HL-60 (cell line): ENCODE data around the gene MRPL9.
"Not testable (repeated sequence)": the region's sequence is repeated elsewhere in the genome, so short reads cannot be mapped to it uniquely, and the experiment has no call there.

ENCODE experiments used
- POLR2AphosphoS5 ChIP-seq: IDR thresholded peaks from 2 replicates; pipeline ENCODE4 v1.6.1; 2012; ENCODE audit warnings: low read depth
- TF ChIP-seq, protein P1 (sequence below): IDR thresholded peaks from one replicate; pipeline ENCODE4 v1.5.1; 2011; ENCODE audit warnings: low read length, control low read depth, inconsistent platforms; ENCODE audit not compliant: insufficient read depth

DNA sequence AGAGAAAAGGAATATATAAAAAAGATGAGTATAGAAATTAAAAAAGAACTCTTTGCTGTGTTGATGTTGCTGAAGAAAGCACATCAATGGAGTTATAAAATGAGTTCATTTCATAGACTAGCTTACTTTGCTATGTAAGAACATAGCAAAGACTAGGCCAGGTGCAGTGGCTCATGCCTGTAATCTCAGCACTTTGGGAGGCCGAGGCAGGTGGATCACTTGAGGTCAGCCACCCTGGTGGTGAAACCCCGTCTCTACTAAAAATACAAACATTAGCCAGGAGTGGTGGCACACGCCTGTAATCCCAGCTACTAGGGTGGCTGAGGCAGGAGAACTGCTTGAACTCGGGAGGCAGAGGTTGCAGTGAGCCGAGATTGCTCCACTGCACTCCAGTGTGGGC lies 18.7 kb upstream of the MRPL9 start:
- TF ChIP-seq, protein P1, sequence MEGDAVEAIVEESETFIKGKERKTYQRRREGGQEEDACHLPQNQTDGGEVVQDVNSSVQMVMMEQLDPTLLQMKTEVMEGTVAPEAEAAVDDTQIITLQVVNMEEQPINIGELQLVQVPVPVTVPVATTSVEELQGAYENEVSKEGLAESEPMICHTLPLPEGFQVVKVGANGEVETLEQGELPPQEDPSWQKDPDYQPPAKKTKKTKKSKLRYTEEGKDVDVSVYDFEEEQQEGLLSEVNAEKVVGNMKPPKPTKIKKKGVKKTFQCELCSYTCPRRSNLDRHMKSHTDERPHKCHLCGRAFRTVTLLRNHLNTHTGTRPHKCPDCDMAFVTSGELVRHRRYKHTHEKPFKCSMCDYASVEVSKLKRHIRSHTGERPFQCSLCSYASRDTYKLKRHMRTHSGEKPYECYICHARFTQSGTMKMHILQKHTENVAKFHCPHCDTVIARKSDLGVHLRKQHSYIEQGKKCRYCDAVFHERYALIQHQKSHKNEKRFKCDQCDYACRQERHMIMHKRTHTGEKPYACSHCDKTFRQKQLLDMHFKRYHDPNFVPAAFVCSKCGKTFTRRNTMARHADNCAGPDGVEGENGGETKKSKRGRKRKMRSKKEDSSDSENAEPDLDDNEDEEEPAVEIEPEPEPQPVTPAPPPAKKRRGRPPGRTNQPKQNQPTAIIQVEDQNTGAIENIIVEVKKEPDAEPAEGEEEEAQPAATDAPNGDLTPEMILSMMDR, result not testable (repeated sequence)
- TF ChIP-seq POLR2AphosphoS5, result not testable (repeated sequence)
